Neural cell (in vitro differentiated cells): ENCODE measurements around the gene RELN.

Experiments
- CTCF ChIP-seq: fragments of 450-650 bp; IDR thresholded peaks from 2 replicates; pipeline ENCODE4 v1.5.1; 2014; ENCODE audit warnings: antibody characterized with exemption, mild to moderate bottlenecking, moderate library complexity; ENCODE audit not compliant: poor library complexity, severe bottlenecking
- EZH2 ChIP-seq: fragments of 200-600, 300-800 bp; shearing (Covaris generic), sonication (generic); IDR thresholded peaks from 2 replicates; pipeline ENCODE4 v1.6.1; 2014; ENCODE audit warnings: antibody characterized with exemption, low read length, borderline replicate concordance, mild to moderate bottlenecking; ENCODE audit not compliant: insufficient read depth, poor library complexity, severe bottlenecking
- POLR2AphosphoS5 ChIP-seq: IDR thresholded peaks from 2 replicates; pipeline ENCODE4 v1.6.1; 2012
- RAD21 ChIP-seq: fragments of 450-650 bp; conservative IDR thresholded peaks from 2 replicates; pipeline ENCODE4 v1.6.1; 2014; ENCODE audit warnings: antibody characterized with exemption, mild to moderate bottlenecking, moderate library complexity
- REST ChIP-seq: IDR thresholded peaks from 2 replicates; pipeline ENCODE4 v1.6.1; 2012; ENCODE audit warnings: borderline replicate concordance

- TF ChIP-seq CTCF (no peak), REST (no peak), EZH2 (no peak), RAD21 (no peak), POLR2AphosphoS5 (no peak)
Measured at GRCh38 chr7:103474956-103475355, 514.5 kb downstream of the RELN start.
